Fibroblast of skin of left quadriceps (primary cell): ENCODE data around the gene CDH22.

Experiments used
- DNase-seq, 2 experiments: peaks; one replicate each; pipeline ENCODE4 v3.0.0-alpha.2; 2013; ENCODE audit warnings: low read depth in 2 of 2

CDH22 gene

GRCh38 chr20:46343348-46343974 lies 35.2 kb upstream of the CDH22 start:
- no peak for DNase-seq

- no peak for DNase-seq
Measured at GRCh38 chr20:46342451-46343347, 34.4 kb upstream of the CDH22 start.

DNA sequence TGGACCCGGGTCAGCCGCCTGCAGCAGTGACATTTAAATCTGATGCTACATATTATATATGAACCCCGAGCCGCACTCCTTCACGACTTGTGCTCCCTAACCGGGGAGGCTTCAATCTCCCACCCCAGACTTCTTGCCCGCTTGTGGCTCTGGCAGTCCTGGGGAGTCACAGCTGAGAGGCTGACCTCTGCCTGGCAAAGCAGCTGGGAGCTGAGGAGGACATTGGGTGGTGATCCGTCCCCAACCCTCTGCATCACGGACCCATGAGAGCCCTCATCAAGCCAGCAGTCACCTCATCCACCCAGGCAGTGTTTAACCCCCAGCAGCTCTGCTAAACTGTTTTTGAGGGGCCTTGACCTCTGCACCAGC lies 33.7 kb upstream of the CDH22 start:
- DNase-seq: no peak

DNA sequence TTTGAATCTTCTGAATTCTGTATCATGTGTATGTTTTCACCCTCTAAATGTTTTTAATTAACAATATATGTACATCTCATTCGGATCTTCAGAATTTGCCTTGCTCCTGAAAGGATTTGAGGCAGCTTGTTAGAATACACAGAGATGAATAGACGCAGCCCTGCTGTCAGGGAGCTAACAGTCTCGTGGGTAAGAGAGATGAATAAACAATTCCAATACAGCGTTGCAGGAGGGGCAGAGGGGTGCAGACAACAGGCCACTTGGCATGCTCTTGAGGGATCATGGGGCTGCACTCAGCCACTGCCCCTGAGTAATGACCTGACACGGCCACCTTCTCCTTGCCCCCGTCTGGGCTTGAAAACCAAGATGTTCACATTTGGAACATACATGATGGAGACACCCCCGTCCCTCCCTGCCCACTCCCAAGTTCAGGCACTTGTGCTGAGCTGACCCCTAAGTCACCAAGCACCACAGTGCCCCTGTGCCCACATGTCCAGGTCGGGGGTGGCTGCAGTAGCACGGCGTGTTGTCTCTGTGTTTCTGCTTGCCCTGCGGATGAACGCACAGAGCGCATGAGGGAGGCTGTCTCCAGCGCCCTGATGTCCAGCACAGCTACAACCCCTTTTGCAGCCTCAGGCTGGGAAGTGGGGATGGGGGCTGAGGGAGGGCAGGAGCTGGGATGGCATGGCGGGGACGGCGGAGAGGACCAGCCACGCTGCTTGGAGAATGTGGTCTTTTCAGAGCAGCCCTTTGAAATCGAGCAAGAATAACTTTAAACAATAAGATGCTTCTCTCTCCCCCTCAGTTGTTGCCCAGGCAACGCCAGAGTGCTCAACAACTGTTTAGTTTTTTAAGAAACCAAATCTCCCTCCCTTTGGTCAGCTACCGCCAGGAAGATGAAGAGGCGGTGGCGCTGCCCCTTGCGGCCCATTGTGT lies 33.0 kb upstream of the CDH22 start:
- DNase-seq: no peak

GRCh38 chr20:46339037-46339436 lies 30.7 kb upstream of the CDH22 start:
- DNase-seq: no peak

DNA sequence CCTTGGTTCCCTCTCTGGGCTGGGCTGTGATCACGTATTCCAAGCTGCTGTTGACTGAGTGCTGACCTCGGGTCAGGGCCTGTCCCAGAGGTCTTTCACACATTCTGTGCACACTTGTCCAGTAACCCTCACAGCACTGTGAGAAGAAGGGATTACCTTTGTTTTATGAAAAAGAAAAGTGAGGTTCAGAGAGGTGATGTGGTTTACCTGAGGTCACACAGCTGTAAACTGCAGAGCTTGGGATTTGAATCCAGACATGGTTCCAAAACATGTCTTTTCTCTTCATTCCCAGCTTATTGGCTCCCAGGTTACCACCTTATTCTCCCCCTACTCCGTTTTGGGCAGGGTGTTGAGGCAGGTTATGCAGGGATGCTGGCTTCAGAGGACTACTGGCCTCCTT lies 28.4 kb upstream of the CDH22 start:
- no peak for DNase-seq

DNA sequence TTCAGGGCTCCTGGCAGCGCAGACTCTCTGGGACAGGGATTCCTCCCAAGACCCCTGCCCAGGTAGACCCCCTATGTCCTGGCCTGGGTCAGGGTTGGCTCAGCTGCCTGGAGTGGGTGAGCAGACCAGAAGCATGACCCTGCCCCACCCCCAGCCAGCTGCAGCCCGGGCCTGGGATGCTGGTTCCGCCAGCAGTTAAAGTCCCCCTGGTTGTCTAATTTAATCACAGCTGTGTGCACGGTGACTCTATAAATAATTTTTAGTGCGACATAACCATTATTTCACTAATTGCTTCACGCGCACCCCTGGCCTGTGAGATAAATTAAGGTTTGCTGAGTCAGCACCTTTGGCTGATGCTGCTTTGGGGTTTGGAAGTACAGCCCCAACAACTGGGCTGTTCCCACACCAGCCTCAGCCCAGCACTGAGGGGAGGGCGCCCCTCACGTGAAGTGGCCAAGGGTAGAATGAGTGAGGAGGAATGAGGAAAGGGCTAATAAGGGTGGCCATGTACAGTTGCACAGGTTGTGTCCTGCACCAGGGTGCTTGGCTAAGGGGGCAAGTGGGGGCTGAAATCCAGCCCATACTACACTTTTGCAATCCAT lies 26.1 kb upstream of the CDH22 start:
- DNase-seq: no peak

- no peak for DNase-seq
Measured at GRCh38 chr20:46333161-46333991, 25.1 kb upstream of the CDH22 start.

GRCh38 chr20:46332373-46333160 lies 24.3 kb upstream of the CDH22 start:
- no peak for DNase-seq

GRCh38 chr20:46331611-46332361 lies 23.5 kb upstream of the CDH22 start:
- DNase-seq: no peak

GRCh38 chr20:46330831-46331371 lies 22.6 kb upstream of the CDH22 start:
- no peak for DNase-seq

- DNase-seq: no peak
Measured at GRCh38 chr20:46330072-46330763, 21.9 kb upstream of the CDH22 start.

DNA sequence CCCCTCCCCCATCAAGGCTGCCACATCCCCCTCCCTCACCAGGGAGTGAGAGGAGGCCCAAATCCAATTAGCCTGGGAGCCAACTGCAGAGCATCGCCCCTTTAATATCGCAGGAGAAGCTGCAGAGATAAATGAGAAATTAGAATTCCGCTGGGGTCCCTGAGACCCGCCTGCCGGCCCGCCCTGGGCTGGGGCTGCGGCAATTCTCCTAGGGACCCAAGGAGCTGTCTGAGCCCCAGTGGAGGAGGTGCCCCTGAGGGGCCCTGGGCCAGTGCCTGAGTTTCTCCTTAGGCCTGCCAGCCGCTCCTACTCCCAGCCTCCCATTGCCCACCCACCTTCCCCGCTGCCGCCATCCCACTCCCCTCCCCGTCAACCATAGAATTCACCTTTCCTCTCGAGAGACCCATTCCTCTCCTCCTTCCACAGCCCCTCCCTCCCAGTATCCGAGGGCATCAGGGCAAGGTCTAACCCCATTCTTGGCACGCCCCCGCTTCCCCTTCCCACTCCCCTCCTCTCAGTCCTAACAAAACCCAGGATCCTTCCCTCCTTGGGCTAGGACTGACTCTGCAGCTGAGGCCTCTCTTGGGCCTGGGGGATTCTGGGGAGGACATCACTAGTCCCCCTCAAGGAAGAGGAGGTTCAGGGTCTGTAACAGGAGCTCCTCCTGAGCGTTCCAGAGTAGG lies 20.0 kb upstream of the CDH22 start:
- no peak for DNase-seq

DNA sequence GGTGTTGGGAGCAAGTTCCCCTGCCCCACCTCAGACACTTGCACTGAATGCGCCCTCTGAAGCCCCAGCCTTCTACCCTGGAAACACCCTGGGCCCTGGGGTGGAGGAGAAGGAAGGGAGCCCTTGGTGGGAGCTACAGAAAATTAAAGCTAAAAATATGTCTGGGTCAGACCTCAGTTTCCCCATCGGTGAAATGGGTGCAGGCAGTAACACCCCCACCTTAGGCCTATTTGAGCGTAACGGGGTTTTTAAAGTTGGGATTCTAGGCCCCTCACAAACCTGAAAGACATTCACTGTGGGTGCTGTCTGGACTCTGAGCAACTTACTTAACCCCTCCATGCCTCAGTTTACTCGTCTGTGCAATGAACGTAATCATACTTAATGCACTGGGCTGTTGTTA lies 19.3 kb upstream of the CDH22 start:
- no peak for DNase-seq

DNA sequence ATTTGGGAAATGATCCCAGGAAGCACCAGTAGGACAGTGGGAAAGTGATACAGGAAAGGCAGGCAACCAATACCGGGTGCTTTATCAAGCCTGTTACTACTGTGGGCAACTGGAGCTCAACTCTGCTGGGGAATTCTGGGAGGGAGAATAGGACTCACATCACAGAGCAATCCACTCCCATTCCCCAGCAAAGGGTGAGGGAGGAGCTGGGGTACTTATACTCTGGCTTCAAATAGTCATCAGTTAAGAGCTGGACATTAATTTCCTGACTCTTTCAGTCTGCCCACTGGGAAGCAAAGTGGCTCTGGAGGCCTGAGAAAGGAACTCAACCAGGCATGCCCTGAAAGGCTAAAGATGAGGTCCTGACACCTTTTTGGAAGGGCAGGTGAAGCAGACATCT lies 17.5 kb upstream of the CDH22 start:
- DNase-seq: no peak

GRCh38 chr20:46324960-46325703 lies 16.8 kb upstream of the CDH22 start:
- DNase-seq: no peak

DNA sequence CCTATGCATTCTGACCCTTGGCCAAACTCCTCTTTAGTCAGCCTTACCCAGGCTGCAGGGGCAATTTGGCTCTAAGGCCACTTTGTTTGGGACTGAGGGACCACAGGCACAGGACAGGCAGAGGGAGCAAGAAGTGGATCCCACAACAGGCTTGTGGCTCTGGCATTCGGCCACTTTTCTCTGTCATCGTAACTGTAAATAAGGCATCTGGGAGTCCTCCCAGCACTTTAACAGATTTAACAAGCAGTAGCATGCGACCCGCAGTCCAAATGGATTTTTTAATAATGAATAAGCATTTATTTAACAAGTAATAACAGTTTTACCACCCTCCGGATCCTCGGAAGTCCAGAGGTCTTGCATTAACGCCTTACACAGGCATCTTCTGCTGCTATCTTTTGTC lies 16.1 kb upstream of the CDH22 start:
- no peak for DNase-seq
